ENCODE data around the gene AGFG2.
"Not testable (repeated sequence)": the region's sequence is repeated elsewhere in the genome, so short reads cannot be mapped to it uniquely, and the experiment has no call there.

AGFG2 gene, protein sequence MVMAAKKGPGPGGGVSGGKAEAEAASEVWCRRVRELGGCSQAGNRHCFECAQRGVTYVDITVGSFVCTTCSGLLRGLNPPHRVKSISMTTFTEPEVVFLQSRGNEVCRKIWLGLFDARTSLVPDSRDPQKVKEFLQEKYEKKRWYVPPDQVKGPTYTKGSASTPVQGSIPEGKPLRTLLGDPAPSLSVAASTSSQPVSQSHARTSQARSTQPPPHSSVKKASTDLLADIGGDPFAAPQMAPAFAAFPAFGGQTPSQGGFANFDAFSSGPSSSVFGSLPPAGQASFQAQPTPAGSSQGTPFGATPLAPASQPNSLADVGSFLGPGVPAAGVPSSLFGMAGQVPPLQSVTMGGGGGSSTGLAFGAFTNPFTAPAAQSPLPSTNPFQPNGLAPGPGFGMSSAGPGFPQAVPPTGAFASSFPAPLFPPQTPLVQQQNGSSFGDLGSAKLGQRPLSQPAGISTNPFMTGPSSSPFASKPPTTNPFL

DNA sequence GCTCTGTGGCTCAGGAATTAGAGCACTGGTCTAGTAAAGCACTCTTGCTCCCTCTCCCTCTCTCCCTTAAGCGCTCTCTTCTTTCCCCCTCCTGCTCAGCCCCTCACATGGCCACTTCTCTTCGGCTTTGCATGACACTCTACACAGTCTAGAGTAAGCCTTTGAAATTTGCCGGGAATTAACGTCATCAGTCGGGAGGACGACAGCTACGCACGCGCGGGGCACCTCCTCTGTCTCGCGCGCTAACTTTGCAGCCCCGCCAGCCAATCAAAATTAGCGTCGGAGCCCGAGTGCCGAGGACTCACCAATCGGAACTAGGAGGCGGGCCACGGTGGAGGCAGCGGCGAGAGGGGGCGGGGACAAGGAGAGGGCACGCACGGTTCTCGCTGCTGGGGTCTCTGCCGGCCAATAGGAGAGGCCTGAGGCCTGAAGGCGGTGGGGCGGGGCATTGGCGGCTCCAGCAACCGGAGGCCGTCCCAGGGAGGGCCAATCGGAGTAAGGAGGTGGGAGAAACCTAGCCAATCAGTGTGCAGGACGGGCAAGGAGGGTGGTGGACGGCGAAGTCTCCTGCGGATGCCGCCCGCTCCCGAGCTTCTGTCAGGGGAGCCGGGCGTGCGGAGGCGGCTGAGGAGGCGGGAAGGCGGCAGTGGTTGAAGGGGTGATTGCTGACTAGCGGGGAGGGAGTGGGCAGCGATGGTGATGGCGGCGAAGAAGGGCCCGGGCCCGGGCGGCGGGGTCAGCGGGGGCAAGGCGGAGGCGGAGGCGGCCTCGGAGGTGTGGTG, at the start of gene AGFG2:
TSS of gene AGFG2 (plus strand) at position 550 of the 782 bp plus-strand sequence. CDS start at position 694, 144 bp downstream.
- DNase-seq (ENCODE audit: low spot score), result peak; percentile 100

DNA sequence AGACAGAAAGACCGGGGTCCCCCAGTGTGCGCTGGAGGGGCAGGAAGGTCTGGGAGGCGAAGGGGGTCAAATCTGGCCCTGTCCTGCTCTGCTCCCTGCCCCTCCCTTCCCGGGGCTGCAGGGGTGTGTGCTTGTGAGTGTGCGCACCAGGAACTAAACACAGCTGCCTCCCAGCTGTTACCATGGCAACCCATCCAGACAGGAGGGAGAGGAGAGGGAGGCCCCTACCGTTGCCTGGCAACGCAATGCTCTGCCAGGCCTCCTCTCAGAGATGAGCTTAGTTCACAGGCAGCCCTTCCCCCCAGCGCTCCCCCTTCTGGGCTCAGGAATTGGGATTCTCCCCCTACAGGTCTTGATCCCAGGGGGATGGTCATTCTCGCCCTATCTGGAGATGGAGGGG, 49.2 kb upstream of the AGFG2 start:
- peak; percentile 97 for DNase-seq (ENCODE audit: low spot score)

DNA sequence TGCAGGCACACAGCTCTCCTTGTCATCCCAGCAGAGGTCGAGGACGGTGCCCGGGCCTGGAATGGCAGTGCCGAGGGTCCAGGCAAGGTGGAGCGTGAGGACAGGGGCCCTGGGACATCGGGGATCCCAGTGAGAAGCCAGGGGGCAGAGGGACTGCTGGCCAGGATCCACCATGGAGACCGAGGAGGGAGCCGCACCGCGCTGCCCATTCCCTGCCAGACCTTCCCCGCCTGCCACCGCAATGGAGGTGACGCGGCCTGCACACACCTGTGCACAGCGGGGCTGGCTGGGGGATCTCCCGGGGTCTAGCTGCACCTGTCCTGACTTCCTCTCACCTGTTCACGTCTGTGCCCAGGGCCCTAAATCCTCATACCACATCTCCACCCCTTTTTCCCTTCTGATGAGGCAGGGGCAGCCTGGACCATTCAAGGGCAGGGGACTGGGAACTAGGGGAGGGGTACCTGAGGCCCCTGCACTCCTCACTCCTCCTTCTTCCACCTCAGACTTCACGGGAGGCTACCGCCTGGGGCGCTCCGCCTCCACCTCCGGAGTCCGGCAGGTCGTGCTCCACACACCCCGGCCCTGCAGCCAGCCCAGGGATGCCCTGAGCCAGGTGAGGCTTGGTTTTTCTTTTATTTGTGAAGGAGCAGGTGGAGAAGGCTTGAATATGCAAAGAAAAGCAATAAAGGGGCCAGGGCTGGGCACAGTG, 48.4 kb upstream of the AGFG2 start:
- no peak for DNase-seq (ENCODE audit: low spot score)

DNA sequence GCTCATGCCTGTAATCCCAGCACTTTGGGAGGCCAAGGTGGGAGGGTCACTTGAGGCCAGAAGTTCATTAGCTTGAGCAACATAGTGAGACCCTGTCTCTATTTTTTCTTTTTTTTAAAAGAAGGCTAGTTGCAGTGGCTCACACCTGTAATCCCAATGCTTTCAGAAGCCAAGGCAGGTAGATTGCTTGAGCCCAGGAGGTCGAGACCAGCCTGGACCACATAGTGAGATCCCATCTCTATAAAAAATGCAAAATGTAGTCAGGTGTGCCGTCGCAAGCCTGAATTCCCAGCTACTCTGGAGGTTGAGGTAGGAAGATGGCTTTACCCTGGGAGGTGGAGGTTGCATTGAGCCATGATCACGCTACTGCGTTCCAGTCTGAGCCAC, 47.8 kb upstream of the AGFG2 start:
- no peak for DNase-seq (ENCODE audit: low spot score)

DNA sequence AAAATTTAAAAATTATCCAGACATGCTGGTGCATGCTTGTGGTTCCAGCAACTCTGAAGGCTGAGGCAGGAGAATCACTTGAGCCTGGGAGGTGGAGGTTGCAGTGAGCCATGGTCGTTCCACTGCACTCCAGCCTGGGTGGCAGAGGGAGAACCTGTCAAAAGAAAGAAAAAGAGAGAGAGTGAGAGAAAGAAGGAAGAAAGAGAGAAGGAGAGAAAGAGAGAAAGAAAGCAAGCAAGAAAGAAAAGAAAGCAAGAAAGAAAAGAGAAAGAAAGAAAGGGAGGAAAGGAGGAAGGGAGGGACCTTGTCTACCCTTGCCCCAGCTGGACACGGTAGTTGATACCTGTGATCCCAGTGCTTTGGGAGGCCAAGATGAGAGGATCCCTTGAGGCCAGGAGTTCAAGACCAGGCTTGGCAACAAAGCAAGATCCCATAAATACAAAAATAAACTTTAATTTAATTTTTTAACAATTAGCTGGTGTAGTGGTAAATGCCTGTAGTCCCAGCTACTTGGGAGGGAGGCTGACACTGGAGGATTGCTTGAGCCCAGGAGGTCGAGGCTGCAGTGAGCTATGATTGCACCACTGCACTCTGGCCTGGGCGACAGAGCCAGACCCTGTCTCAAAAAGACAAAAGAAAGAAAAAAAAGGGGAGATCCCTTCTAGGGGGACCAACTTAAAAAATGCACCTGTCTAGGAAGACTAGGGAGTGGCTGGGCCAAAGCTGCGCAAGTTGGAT, 46.1 kb upstream of the AGFG2 start:
- DNase-seq (ENCODE audit: low spot score), result no peak

DNA sequence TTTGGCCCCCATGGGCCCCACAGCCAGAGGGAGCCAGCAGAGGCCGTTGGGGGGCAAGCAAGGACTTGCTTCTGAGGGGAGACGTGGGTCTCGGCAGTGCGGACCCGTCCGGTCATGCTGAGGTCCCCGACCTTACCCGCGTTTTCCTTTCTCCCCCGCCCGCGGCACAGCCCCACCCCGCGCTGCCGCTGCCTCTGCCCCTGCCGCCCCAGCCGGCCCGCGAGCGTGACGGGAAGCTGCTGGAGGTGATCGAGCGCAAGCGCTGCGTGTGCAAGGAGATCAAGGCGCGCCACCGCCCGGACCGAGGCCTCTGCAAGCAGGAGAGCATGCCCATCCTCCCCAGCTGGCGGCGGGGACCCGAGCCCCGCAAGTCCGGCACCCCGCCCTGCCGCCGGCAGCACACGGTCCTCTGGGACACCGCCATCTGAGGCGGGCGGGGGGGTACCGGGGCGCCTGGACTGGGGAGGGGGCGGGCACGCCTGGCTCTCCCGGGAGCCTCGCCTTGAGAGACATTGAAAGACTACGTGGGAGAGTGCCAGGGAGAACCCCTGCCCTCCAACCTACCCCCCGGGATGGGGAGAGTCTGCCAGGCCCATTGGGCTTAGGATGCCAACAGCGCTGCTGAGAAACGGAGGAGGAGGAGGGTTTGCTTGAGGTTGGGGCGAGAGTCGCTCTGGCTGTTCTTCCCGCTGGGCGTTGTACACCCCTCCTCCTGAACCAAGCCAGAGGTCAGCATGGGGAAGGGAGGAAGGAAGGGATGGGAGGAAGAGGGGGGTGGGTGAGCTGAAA, 45.3 kb upstream of the AGFG2 start:
- DNase-seq (ENCODE audit: low spot score), result peak; percentile 70

DNA sequence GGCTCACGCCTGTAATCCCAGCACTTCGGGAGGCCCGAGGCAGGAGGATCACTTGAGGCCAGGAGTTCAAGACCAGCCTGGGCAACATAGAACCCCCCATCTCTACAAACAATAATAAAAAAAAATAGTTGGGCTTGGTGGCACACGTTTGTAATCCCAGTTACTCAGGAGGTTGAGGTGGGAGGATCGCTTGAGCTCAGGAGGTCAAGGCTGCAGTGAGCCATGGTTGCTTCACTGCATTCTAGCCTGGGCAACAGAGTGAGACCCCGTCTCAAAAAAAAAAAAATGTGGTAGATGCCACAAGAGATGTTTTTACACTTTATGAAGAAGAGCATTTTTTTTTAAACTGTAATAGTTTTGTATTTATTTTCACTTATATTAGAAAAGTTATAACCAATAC, 42.5 kb upstream of the AGFG2 start:
- no peak for DNase-seq (ENCODE audit: low spot score)

DNA sequence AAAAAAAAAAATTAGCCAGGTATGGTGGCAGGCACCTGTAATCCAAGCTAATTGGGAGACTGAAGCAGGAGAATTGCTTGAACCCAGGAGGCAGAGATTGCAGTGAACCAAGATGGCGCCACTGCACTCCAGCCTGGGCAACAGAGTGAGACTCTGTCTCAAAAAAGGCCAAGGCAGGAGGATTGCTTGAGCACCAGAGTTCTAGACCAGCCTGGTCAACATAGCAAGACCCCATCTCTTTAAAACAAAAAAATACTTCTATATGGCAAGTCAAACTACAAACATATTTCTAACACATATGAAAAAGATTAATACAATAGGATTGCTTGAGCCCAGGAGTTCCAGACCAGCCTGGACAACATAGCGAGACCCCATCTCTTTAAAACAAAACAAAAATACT, 38.3 kb upstream of the AGFG2 start:
- DNase-seq (ENCODE audit: low spot score), result not testable (repeated sequence)

DNA sequence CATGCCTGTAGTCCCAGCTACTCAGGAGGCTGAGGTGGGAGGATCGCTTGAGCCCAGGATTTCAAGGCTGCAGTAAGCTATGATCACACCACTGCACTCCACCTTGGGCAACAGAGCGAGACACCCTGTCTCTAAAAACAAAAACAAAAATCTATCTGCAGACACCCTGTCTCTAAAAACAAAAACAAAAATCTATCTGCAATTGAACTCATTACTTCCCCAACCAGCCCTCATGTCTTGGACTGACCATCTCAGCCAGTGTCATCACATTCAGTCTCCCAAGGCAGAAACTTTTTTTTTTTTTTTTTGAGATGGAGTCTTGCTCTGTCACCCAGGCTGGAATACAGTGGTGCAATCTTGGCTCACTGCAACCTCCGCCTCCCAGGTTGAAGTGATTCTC, 35.0 kb upstream of the AGFG2 start:
- not testable (repeated sequence) for DNase-seq (ENCODE audit: low spot score)

DNA sequence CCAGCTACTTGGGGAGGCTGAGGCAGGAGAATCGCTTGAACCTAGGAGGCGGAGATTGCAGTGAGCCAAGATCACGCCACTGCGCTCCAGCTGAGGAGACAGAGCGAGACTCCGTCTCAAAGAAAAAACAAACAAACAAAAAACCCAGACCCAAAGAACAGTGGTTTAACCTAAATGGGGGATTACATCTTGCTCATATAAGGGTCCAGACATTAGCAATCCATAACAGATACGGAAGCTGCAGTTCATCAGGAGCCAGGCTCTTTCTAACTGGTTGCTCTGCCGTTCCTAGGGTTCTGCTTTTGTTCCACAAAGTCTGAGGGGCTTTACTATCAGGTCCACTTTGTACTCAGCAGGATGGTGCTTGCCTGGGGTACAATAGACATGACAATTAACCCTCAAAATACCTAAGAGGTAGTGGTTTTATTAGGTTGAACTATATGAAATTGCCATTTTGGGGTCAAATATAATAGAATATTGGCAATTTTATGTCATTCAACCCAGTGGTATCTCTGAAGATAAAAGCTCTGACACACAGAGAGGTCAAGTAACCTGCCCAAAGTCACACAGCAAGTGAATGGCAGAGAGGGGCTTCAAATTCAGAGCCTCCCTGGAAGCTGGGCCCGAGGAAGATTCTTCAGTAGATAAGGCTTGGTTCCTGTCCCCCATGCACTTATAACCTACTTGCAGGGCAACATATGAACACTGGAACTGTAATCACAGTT, 34.0 kb upstream of the AGFG2 start:
- DNase-seq (ENCODE audit: low spot score), result no peak

DNA sequence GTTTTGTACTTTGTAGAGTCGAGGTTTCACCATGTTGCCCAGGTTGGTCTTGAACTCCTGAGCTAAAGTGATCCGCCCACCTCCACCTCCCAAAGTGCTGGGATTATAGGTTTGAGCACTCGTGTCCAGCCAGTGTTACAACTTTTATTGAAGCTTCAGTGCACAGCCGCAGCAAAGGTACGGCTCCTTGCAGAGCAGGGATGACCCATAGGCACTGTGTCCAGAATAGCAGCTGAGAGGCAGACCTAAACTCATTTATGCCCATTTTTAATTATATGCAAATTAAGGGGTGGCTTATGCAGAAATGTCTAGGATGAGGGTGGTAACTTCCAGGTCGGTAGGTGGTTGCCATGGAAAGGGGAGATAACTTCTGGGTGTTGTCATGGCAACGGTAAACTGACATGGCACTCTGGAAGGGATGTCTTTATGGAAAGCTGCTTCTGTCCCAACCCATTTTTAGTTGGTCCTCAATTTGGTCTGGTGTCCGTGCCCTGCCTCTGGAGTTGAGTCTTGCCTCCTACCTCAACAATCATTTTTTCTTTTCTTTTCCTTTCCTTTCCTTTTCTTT, 32.6 kb upstream of the AGFG2 start:
- DNase-seq (ENCODE audit: low spot score), result no peak

DNA sequence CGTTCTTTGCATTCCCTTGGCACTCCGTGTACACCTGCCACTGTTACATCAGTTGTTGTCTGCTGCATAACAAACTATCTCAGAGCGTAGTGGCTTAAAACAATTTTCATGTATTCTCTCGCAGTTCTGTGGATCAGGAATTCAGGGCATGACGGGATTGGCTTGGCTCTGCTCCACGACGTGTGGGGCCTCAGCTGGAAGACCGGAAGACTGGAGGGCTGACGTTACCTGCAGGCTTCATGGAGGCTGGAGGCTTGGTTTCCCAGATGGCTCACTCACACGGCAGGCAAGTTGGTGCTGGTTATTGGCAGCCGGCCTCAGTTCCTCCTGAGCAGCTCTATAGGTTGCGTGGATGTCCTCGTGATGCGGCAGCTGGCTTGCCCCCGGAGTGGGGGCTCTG, 29.8 kb upstream of the AGFG2 start:
- DNase-seq (ENCODE audit: low spot score), result no peak

DNA sequence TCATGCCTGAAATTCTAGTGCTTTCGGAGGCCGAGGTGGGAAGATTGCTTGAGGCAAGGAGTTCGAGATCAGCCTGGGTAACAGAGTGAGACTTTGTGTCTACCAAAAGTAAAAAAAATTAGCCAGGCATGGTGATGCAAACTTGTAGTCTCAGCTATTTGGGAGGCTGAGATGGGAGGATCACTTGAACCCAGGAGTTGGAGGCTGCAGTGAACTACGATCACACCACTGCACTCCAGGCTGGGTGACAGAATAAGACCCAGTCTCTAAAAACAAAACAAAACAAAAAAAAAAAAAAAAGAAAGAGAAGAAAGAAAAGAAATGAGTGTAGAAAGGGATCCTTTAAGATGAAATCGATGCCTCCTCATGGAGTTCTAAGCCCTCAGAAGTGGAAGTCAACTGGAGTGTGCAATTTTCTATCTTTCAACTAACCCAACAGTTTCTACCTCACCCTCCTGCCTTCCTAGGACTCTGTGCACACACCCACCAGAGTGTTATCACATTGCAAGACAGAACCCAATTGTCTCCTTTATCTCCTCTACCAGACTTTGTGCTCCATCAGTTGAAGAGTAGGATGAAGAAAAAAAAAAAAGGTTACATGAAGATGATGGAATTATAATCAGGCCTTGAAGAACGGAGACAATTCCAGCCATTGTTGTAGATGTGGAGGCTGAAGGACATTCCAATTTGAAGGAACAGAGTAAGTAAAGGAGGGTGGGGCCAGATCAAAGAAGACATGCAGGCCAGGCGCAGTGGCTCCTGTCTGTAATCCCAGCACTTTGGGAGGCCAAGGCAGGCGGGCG, 28.4 kb upstream of the AGFG2 start:
- no peak for DNase-seq (ENCODE audit: low spot score)

DNA sequence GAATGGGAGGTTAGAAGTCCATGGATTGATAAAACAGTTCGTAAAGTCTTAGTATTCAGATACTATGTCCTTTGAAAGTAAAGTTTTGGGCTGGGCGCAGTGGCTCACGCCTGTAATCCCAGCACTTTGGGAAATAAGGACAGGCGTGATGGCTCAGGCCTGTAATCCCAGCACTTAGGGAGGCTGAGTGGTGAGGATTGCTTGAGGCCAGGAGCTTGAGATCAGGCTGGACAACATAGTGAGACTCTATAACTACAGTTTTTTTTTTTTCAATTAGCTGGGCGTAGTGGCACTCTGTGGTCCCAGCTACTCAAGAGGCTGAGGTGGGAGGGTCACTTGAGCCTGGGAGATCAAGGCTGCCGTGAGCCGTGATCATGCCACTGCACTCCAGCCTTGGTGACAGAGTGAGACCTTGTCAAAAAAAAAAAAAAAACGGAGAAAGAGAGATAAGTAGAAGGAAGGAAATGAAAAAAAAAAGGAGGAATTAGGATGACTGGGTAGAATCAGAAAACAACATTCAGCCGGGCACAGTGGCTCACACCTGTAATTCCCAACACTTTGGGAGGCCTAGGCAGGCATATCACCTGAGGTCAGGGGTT, 25.7 kb upstream of the AGFG2 start:
- DNase-seq (ENCODE audit: low spot score), result no peak

DNA sequence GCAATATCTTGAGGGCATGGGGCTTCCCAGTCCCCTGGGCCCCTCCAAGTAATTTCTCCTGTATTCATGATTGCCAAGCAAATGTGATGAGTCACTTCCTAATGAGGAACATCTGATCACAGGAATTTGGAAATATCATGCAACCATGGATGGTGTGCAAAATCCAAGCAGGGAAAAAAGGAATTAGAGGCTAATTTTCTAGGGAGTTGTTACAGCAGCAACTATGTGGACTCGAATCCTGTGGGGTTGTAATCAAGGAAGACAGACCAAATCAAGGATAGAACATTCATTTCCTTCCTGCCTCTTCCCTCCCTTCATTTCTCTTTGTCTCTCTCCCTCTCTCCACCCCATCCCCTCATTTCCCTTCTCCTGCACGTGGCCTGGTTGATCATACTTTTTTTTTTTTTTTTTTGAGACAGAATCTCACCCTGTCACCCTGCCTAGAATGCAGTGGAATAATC, 23.9 kb upstream of the AGFG2 start:
- no peak for DNase-seq (ENCODE audit: low spot score)

DNA sequence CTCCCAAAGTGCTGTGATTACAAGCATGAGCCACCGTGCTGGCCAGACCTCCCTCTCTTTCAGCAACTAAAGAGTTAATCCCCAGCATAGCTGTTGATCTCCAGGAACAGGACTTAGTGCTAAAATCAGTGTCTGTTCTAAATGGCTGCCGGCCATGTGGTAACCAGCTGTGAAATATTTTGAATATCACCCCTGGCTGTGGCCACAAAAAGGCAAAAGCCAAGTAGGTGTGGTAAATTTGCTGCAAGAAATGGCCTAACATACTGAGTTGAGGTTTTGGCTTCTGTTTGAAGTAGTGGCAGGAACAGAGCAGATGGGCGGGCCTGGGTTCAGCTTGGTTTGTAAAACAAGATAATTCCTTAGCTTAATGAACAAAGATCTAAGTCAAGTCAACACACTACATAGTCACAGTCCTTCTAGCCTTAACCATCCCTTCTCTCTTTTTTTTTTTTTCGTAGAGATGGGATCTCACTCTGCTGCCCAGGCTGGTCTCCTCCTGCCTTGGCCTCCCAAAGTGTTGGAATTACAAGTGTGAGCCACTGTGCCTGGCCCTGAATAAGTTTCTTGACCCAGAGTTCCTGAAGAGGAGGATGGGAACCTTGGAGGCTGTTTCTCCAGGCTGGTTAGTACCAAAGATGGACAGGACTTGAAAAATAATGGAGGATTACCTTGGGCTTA, 22.7 kb upstream of the AGFG2 start:
- DNase-seq (ENCODE audit: low spot score), result no peak

DNA sequence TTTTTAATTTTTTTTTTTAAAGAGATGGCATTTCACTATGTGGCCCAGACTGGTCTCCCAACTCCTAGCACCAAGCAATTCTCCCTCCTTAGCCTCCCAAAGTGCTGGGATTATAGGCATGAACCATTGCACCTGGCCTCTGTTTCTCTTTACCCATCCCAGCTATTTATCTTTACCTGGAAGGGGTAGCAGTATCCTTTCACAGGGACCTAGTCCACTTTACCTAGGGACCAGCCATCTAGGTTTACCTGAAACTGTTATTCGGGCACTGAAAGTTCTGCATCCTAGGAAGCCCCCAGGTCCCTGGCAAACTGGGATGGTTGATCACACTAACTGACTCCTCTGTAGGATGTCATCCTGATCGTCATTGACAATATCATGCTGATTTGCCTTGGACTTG, 21.7 kb upstream of the AGFG2 start:
- no peak for DNase-seq (ENCODE audit: low spot score)

DNA sequence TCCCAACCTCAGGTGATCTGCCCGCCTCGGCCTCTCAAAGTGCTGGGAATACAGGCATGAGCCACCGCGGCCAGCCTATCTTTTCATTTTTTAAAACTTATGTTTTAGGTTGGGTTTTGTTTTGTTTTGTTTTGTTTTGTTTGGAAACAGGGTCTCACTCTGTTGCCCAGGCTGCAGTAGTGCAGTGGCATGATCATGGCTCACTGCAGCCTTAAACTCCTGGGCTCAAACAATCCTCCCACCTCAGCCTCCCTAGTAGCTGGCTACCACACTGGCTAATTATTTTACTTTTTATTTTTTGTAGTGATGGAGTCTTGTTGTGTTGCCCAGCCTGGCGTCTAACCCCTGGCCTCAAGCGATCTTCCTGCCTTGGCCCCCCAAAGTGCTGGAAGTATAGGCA, 19.4 kb upstream of the AGFG2 start:
- no peak for DNase-seq (ENCODE audit: low spot score)
